SK-N-MC (cell line): ENCODE data around the gene GNRH2.

Experiments
- EZH2 ChIP-seq: fragments of 200-600 bp; sonication (generic); IDR thresholded peaks from one replicate; pipeline ENCODE4 v1.6.1; 2017; ENCODE audit warnings: antibody characterized with exemption
- POLR2AphosphoS5 ChIP-seq: IDR thresholded peaks from 2 replicates; pipeline ENCODE4 v1.6.1; 2012; ENCODE audit warnings: mild to moderate bottlenecking, low read depth, low read length, borderline replicate concordance

GRCh38 chr20:3090565-3090964 lies 47.1 kb downstream of the GNRH2 start:
- TF ChIP-seq EZH2 (no peak), POLR2AphosphoS5 (no peak)
